Naive thymus-derived CD8-positive, alpha-beta T cell (primary cell): Measurements from ENCODE around the gene KDM2A. TPM values are rescaled to one million over a fixed set of nuclear protein-coding genes. Genes with fewer than 3 reads are reported as not detected.
A peak's percentile ranks its signal among the peaks of the same experiment; 100 is the strongest.

ENCODE experiments used
- ATAC-seq, 2 donors: fragments of 150-1000 bp; cut with Tn5 transposase in 1 of 2; sonication (Bioruptor Pico), chemical (Tn5 transposase) in 1 of 2; 1 replicate in 1 of 2; 2 replicates in 1 of 2; pipeline ENCODE4 v1.10.0; 2021; ENCODE audit warnings: mild to moderate bottlenecking in 2 of 2, moderate library complexity in 2 of 2
- POLR2A ChIA-PET: fragments of 350-600 bp; sonication (Branson Sonifier 250); formaldehyde crosslinking; loops from one replicate; lab custom pipeline; 2021; ENCODE audit warnings: antibody characterized with exemption; lab: Charles Lee
- DNase-seq, 10 donors: peaks; one replicate each; pipeline versions ENCODE4 v3.0.0 to v3.0.0-alpha.2; 2020 to 2022
- H3K27ac Mint-ChIP-seq, 10 donors: one replicate each; pipeline ENCODE4 v1.8.0; 2020 to 2022; ENCODE audit warnings: mild to moderate bottlenecking in 10 of 10, mixed read lengths in 10 of 10, moderate library complexity in 4 of 10, inconsistent platforms in 1 of 10
- H3K27me3 Mint-ChIP-seq, 5 donors: one replicate each; pipeline ENCODE4 v1.8.0; 2021 to 2022; ENCODE audit warnings: mixed read lengths in 5 of 5
- H3K36me3 Mint-ChIP-seq, 3 donors: one replicate each; pipeline ENCODE4 v1.8.0; 2020 to 2022; ENCODE audit warnings: mixed read lengths in 3 of 3, mild to moderate bottlenecking in 2 of 3, inconsistent platforms in 1 of 3
- H3K4me1 Mint-ChIP-seq, 4 donors: one replicate each; pipeline ENCODE4 v1.8.0; 2021 to 2022; ENCODE audit warnings: mixed read lengths in 4 of 4
- H3K4me3 Mint-ChIP-seq, 10 donors: one replicate each; pipeline ENCODE4 v1.8.0; 2020 to 2022; ENCODE audit warnings: mild to moderate bottlenecking in 10 of 10, mixed read lengths in 10 of 10, moderate library complexity in 6 of 10, inconsistent platforms in 1 of 10
- H3K9me3 Mint-ChIP-seq, 9 donors: one replicate each; pipeline ENCODE4 v1.8.0; 2020 to 2022; ENCODE audit warnings: mixed read lengths in 9 of 9, mild to moderate bottlenecking in 3 of 9, inconsistent platforms in 1 of 9, moderate library complexity in 1 of 9
- polyA plus RNA-seq, 3 donors: library from polyadenylated mRNA; unstranded; fragments of 300-500 nt; fragmentation: Illumina TruSeq; gene quantifications; one replicate each; pipeline ENCODE4 v1.2.3, GENCODE V29; 2021
- total RNA-seq, 8 experiments: library from RNA in 2 of 8; stranded (reverse) in 2 of 8; gene quantifications; one replicate each; pipeline ENCODE4 v1.2.3 and lab custom pipeline; 2021 to 2026

KDM2A gene
- total and polyA plus RNA-seq, 5 experiments from 2014 or later = 8.0 to 280 (median 12.9) TPM

DNA sequence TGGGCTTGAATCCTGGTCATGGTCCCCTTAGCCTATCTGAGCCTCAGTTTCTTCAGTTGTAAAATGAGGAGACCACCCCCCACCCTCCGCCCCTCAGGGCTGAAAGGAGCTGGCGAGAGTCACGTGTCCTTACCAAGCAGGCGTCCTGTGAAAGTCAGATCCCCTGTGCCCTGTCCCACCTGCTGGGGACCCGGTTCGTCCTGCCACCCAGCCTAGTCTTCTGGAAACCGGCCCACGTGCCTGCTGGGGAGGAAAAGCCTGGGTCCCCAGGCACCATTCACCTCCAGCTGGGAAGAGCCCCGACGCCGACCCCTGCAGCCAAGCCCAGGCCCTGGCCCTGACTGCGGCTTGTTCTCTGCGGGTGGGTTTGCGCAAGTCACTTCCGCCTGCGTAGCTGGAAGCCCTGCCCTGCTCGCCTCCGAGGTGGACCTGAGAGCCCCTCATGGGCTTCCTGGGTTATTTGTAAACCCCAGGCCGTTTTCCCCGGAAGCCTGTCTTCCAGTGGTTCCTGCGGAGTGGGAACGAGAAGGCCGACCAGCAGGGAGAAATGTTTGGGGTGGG, 183.6 kb downstream of the KDM2A start:
- ATAC-seq (peak; percentile 40 to 55), DNase-seq (peak in 1 of 10 donors; percentile 30)
- peak overlapping the region; percentile 44 to 80 (median 61) for H3K4me3 Mint-ChIP-seq
- H3K27ac Mint-ChIP-seq = peak overlapping the region in 9 of 10 donors; percentile 40 to 83 (median 72)
- peaks cover 0 to 28% (median 9%) of the 10 kb centered on the region in 3 donors for H3K36me3 Mint-ChIP-seq
- POLR2A ChIA-PET = interaction anchor here (0.5 to 49.2 kb wide), 11 partner anchors 11 to 459 kb away, joined by 3 to 2293 read pairs (median 3); partner anchors contain the start of genes ANKRD13D, GRK2, KDM2A and POLD4
- H3K4me1 Mint-ChIP-seq = peaks cover 10 to 34% (median 22%) of the 10 kb centered on the region in 4 donors
- H3K9me3 Mint-ChIP-seq = no peaks in the 10 kb centered on the region
- H3K27me3 Mint-ChIP-seq = no peaks in the 10 kb centered on the region

DNA sequence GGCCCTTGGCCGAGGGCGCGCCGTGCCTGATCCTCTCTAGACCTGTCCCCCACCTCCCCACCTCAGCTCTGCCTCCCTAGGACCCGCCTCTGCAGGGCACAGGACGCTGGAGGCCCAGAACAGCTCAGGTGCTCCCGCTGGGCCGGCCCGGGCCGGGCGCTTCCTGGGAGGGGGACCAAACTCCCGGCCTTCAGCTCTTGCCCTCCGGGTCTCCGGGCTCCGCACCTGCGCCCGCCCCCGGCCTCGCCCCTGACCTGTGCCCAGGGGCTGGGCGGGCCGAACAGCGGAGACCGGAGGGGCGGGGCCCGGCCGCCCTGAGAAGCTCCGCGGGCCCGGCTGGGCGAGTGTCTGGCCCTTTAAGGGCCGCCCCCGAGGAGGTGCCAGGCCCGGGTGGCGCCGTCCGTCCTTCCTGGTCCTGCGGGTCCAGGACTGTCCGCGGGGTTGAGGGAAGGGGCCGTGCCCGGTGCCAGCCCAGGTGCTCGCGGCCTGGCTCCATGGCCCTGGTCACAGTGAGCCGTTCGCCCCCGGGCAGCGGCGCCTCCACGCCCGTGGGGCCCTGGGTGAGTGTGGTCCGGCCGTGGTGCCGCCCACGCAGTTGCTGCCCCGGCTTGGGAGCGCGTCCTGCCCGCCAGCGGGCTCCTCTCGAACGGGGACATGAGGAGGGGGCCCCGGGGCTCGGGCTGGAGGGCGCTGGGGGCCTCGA, 184.2 kb downstream of the KDM2A start, which contains the start of gene SSH3:
Gene SSH3, plus strand, starts transcription at position 399 of the 703 bp plus-strand sequence. Its CDS starts 96 bp downstream, at position 495.
- ATAC-seq (peak; percentile 67 to 80), DNase-seq (peak in 4 of 10 donors; percentile 26 to 49 (median 37))
- peaks cover 0 to 22% (median 6%) of the 10 kb centered on the region in 3 donors for H3K36me3 Mint-ChIP-seq
- H3K4me3 Mint-ChIP-seq = peak within 1 kb of the TSS; percentile 44 to 80 (median 66)
- H3K9me3 Mint-ChIP-seq = no peaks in the 10 kb centered on the region
- peak within 1 kb of the TSS in 9 of 10 donors; percentile 40 to 83 (median 72) for H3K27ac Mint-ChIP-seq
- no peaks in the 10 kb centered on the region for H3K27me3 Mint-ChIP-seq
- POLR2A ChIA-PET = interaction anchor here (0.5 to 49.2 kb wide), 12 partner anchors 11 to 460 kb away, joined by 3 to 2293 read pairs (median 4); partner anchors contain the start of genes ANKRD13D, GRK2, KDM2A and POLD4
- peaks cover 9 to 32% (median 20%) of the 10 kb centered on the region in 4 donors for H3K4me1 Mint-ChIP-seq

DNA sequence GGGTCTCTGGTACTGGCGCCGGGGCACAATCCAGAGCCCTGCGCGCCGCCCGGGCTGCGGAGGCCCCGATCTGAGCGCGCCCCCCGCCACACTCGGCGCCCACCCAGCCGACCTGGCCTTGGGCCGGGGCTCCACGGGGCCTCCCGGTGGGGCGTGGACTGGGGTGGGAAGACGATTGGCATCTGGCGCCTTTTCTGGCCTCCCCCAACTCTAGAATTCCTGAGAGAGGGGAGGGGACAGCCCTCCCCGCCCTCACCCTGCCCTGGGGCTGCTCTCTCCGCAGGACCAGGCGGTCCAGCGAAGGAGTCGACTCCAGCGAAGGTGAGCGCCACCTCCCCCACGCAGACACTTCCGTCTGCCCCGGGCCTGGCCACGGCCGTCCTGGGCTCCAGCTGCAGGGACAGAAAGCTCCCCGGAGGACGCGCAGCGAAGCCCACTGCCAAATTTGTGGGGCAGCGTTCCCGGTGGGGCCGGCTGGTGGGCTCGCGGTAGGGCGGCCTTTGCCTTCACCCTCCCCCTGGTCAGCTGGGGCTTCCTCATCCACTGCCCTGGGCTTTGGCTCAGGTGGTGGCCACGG, 184.9 kb downstream of the KDM2A start:
- Mint-ChIP-seq H3K9me3 (no peaks in the 10 kb centered on the region), H3K4me3 (peak overlapping the region; percentile 36 to 80 (median 63)), H3K27me3 (no peaks in the 10 kb centered on the region), H3K36me3 (peaks cover 0 to 15% (median 0%) of the 10 kb centered on the region in 3 donors), H3K4me1 (peaks cover 4 to 26% (median 15%) of the 10 kb centered on the region in 4 donors), H3K27ac (peak overlapping the region in 1 of 10 donors; percentile 70)
- peak; percentile 47 to 52 for ATAC-seq
- POLR2A ChIA-PET = interaction anchor here (0.8 to 49.2 kb wide), 10 partner anchors 10 to 988 kb away, joined by 3 to 2293 read pairs (median 6); partner anchors contain the start of genes ANKRD13D, GRK2, KDM2A and POLD4
- peak in 2 of 10 donors; percentile 19 to 31 for DNase-seq

DNA sequence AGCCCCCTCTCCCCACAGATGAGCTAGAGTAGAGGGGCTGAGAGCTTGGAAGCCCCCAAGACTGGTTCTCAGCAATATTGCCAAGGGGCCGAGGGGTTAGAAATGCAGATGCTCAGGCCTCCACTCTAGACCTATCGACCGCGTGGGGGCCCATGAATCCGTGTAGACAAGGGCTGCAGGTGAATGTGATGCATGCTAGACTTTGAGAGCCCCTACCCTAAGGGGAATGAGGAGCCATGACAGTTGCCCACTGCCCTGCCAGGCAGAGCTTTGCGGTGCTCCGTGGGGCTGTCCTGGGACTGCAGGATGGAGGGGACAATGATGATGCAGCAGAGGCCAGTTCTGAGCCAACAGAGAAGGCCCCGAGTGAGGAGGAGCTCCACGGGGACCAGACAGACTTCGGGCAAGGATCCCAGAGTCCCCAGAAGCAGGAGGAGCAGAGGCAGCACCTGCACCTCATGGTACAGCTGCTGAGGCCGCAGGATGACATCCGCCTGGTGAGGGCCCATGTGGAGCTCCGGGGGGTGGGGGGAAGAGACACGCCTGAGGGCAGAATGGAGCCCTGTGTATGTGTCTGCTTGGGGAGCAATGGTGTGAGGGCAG, 185.5 kb downstream of the KDM2A start:
- no peaks in the 10 kb centered on the region for H3K27me3 Mint-ChIP-seq
- POLR2A ChIA-PET = interaction anchor here (0.6 to 49.2 kb wide), 9 partner anchors 9 to 989 kb away, joined by 3 to 2293 read pairs (median 5); partner anchors contain the start of genes ANKRD13D, GRK2, POLD4 and PTPRCAP
- no peak for DNase-seq
- no peaks in the 10 kb centered on the region for H3K9me3 Mint-ChIP-seq
- H3K36me3 Mint-ChIP-seq = peaks cover 0 to 13% (median 0%) of the 10 kb centered on the region in 3 donors
- H3K4me3 Mint-ChIP-seq = peak overlapping the region in 8 of 10 donors; percentile 33 to 80 (median 61)
- H3K4me1 Mint-ChIP-seq = peaks cover 4 to 24% (median 15%) of the 10 kb centered on the region in 4 donors
- ATAC-seq = no peak
- H3K27ac Mint-ChIP-seq = peak overlapping the region in 6 of 10 donors; percentile 11 to 63 (median 52)

DNA sequence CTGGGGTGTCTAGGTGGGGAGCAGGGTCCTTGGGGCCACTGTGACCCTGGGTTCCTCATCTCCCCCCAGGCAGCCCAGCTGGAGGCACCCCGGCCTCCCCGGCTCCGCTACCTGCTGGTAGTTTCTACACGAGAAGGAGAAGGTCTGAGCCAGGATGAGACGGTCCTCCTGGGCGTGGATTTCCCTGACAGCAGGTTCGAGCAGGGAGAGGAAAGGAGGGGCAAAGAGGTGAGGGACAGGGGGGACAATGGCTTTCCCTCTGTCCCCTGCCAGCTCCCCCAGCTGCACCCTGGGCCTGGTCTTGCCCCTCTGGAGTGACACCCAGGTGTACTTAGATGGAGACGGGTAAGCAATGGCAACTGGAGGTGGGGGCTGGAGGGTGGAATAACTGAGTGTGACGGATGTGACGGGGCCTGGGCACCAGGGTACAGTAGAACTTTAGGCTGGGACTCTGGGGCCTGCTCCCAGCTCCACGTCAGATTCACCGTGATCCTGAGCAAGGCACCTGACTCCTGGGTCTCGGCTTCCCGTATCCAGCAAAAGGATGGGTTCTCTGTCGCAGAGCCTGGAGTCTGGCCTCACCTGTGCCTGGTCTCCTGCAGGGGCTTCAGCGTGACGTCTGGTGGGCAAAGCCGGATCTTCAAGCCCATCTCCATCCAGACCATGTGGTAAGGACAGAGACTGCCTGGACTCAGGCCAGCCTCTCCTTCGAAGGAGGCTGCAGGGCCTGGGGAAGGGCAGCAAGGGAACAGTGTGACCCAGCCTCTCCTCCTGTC, 187.9 kb downstream of the KDM2A start:
- DNase-seq = no peak
- Mint-ChIP-seq H3K27me3 (no peaks in the 10 kb centered on the region), H3K27ac (no peak overlapping the region), H3K4me1 (peaks cover 6 to 30% (median 19%) of the 10 kb centered on the region in 4 donors), H3K4me3 (peak overlapping the region in 1 of 10 donors; percentile 7), H3K36me3 (no peaks in the 10 kb centered on the region), H3K9me3 (no peaks in the 10 kb centered on the region)
- no peak for ATAC-seq
- POLR2A ChIA-PET = interaction anchor here (0.6 to 49.2 kb wide), 4 partner anchors 10 to 242 kb away, joined by 3 to 2293 read pairs (median 3); partner anchors contain the start of genes ANKRD13D and GRK2

DNA sequence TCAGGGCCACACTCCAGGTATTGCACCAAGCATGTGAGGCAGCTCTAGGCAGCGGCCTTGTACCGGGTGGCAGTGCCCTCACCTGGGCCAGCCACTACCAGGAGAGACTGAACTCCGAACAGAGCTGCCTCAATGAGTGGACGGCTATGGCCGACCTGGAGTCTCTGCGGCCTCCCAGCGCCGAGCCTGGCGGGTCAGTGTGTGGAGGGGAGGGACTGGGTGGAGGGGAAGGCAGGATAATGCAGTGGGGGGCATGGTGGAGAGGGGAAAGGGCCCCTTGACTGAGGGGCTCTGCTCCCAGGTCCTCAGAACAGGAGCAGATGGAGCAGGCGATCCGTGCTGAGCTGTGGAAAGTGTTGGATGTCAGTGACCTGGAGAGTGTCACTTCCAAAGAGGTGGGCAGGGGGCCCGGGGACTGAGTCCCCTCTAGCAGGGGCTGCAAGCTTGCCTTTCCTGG, 188.5 kb downstream of the KDM2A start:
- ATAC-seq (no peak), DNase-seq (no peak)
- no peaks in the 10 kb centered on the region for H3K9me3 Mint-ChIP-seq
- peaks cover 10 to 32% (median 21%) of the 10 kb centered on the region in 4 donors for H3K4me1 Mint-ChIP-seq
- H3K36me3 Mint-ChIP-seq = no peaks in the 10 kb centered on the region
- H3K4me3 Mint-ChIP-seq = no peak overlapping the region
- POLR2A ChIA-PET = interaction anchor here (0.6 to 49.2 kb wide), 4 partner anchors 8 to 242 kb away, joined by 3 to 2293 read pairs (median 3); partner anchors contain the start of genes ANKRD13D and GRK2
- no peaks in the 10 kb centered on the region for H3K27me3 Mint-ChIP-seq
- H3K27ac Mint-ChIP-seq = peak overlapping the region in 1 of 10 donors; percentile 7

Other genes with a start within 250 kb of the KDM2A start
- gene PC, start 160.9 kb upstream of the KDM2A start, total RNA-seq = 1 to 10 TPM; 6.9 to 8.3 TPM
- 1 to 10 TPM; 3.5 to 8.5 (median 4.5) TPM for gene PC, start 160.9 kb upstream of the KDM2A start, polyA plus RNA-seq
- gene C11orf86, start 144.0 kb upstream of the KDM2A start, total RNA-seq = not detected
- gene C11orf86, start 144.0 kb upstream of the KDM2A start, polyA plus RNA-seq = not detected
- gene SYT12, start 96.1 kb upstream of the KDM2A start, total RNA-seq = not detected
- not detected for gene SYT12, start 96.1 kb upstream of the KDM2A start, polyA plus RNA-seq
- gene RHOD, start 62.4 kb upstream of the KDM2A start, total RNA-seq = under 1 TPM in 1 of 2 experiments, not detected in 1; 0.99 TPM
- gene RHOD, start 62.4 kb upstream of the KDM2A start, polyA plus RNA-seq = under 1 TPM in 2 of 3 donors, not detected in 1; 0.17 to 0.48 TPM
- gene GRK2, start 147.2 kb downstream of the KDM2A start, total RNA-seq = 100 to 1,000 TPM; 345 to 354 TPM
- gene GRK2, start 147.2 kb downstream of the KDM2A start, polyA plus RNA-seq = 10 to 100 TPM; 16.8 to 70.7 (median 31.1) TPM
- 100 to 1,000 TPM; 189 to 206 TPM for gene ANKRD13D, start 170.0 kb downstream of the KDM2A start, total RNA-seq
- 10 to 100 TPM in 2 of 3 donors, 1 to 10 TPM in 1; 6.0 to 18.3 (median 10.1) TPM for gene ANKRD13D, start 170.0 kb downstream of the KDM2A start, polyA plus RNA-seq
- 10 to 100 TPM; 18.1 to 25.3 TPM for gene SSH3, start 184.3 kb downstream of the KDM2A start, total RNA-seq
- 1 to 10 TPM; 1.7 to 4.5 (median 3.2) TPM for gene SSH3, start 184.3 kb downstream of the KDM2A start, polyA plus RNA-seq
- gene POLD4, start 234.3 kb downstream of the KDM2A start, total RNA-seq = 100 to 1,000 TPM; 102 to 110 TPM
- gene POLD4, start 234.3 kb downstream of the KDM2A start, polyA plus RNA-seq = 100 to 1,000 TPM in 2 of 3 donors, 10 to 100 TPM in 1; 87.7 to 105 (median 102) TPM